WERI-Rb-1 (cell line): ENCODE results near the gene MARS1.

ENCODE experiments used
- DNase-seq: peaks from one replicate; pipeline ENCODE4 v3.0.0-alpha.2; 2020
- H3K27ac ChIP-seq: fragments of 250-450 bp; sonication (Bioruptor Pico); 2 replicates; pipeline ENCODE4 v1.5.1; 2020; ENCODE audit warnings: mild to moderate bottlenecking, moderate library complexity
- H3K27me3 ChIP-seq: fragments of 250-450 bp; sonication (Bioruptor Pico); 2 replicates; pipeline ENCODE4 v1.5.1; 2021; ENCODE audit warnings: mild to moderate bottlenecking, low read depth, moderate library complexity; ENCODE audit not compliant: insufficient read depth, severe bottlenecking
- H3K36me3 ChIP-seq: fragments of 250-450 bp; sonication (Bioruptor Pico); 2 replicates; pipeline ENCODE4 v1.5.1; 2020; ENCODE audit warnings: mild to moderate bottlenecking, moderate library complexity
- H3K4me3 ChIP-seq: 2 replicates; pipeline ENCODE4 v1.5.1; 2011; ENCODE audit warnings: low read depth, mild to moderate bottlenecking, control low read depth, low read length
- H3K9me3 ChIP-seq: fragments of 250-450 bp; sonication (Bioruptor Pico); 2 replicates; pipeline ENCODE4 v1.5.1; 2021; ENCODE audit warnings: mild to moderate bottlenecking, moderate library complexity; ENCODE audit not compliant: severe bottlenecking
- TF ChIP-seq, protein P1 (sequence below): IDR thresholded peaks from 2 replicates; pipeline ENCODE4 v1.5.1; 2011; ENCODE audit warnings: low read depth, mild to moderate bottlenecking, control low read depth, inconsistent platforms, low read length

MARS1 gene

DNA sequence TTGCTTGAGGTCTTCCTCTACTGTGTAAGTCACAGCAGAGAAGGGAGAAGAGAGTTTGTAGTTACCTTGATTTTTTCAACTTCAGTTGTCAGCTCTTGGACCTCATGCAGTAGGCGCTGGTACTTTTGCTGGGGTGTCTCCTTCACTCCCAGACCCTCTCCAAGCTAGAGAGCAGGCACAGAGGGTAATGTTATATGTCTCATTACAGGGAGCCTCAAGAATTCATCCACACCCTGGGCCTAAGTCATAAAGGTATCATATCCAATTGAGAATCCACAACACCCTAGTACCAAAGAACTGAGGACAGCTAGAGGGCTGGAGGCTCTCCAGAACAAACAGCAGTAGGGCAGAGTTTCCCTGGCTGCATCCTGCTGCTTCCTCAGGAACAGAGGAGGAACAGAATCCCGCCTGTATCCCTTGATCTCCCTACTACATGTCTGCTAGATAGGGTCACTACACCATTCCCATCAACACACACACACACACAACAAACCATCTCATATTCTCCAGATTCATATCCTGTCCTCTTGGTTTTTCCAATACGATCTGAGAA lies 47.2 kb downstream of the MARS1 start:
- TF ChIP-seq, protein P1, sequence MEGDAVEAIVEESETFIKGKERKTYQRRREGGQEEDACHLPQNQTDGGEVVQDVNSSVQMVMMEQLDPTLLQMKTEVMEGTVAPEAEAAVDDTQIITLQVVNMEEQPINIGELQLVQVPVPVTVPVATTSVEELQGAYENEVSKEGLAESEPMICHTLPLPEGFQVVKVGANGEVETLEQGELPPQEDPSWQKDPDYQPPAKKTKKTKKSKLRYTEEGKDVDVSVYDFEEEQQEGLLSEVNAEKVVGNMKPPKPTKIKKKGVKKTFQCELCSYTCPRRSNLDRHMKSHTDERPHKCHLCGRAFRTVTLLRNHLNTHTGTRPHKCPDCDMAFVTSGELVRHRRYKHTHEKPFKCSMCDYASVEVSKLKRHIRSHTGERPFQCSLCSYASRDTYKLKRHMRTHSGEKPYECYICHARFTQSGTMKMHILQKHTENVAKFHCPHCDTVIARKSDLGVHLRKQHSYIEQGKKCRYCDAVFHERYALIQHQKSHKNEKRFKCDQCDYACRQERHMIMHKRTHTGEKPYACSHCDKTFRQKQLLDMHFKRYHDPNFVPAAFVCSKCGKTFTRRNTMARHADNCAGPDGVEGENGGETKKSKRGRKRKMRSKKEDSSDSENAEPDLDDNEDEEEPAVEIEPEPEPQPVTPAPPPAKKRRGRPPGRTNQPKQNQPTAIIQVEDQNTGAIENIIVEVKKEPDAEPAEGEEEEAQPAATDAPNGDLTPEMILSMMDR: no peak
- Histone ChIP-seq H3K4me3 (no peak overlapping the region), H3K27me3 (no peaks in the 10 kb centered on the region), H3K36me3 (peaks cover 86% of the 10 kb centered on the region), H3K9me3 (no peaks in the 10 kb centered on the region), H3K27ac (no peak overlapping the region)
- DNase-seq: no peak

DNA sequence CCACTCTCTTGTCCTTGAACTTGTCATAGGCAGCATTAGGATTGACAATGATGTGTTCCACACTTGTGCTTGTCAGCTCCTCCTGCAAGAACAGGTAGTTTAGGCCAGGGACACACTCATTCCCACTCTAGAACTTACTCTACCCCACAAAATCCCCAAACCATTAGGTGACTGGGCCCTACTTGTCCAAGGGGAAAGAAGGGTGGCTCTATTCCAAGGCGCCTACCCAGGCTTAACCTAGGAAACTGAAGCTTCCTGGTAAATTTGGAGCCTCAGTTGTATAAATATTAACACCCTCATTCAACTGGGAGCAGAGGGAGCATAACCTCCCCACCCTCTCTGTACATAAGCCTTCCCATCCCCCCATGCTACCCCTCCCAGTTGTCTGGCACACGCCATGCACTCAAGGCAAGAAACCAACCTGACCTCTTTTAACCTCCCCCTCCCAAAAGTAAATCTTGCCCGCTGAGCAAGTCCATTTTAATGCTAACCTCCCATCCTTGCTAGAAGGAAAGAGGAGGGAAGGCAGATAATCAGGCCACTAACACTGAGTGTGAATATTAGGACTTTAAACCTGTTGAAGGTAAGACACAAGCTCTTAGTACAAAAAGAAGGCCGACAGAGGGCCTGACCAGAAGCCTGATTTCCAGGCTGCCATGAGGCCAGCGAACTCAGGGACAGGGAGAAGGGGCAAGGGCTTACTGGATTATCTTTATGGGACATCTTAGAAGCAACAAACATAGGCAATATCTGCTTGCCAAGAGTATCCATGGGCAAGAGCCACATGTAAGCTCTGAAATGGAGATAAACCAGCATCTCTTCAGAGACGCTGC lies 48.1 kb downstream of the MARS1 start:
- no peak for DNase-seq
- TF ChIP-seq, protein P1: no peak
- H3K36me3 ChIP-seq: peaks cover 80% of the 10 kb centered on the region
- no peaks in the 10 kb centered on the region for H3K27me3 ChIP-seq
- H3K27ac ChIP-seq: no peak overlapping the region
- no peaks in the 10 kb centered on the region for H3K9me3 ChIP-seq
- H3K4me3 ChIP-seq: no peak overlapping the region

DNA sequence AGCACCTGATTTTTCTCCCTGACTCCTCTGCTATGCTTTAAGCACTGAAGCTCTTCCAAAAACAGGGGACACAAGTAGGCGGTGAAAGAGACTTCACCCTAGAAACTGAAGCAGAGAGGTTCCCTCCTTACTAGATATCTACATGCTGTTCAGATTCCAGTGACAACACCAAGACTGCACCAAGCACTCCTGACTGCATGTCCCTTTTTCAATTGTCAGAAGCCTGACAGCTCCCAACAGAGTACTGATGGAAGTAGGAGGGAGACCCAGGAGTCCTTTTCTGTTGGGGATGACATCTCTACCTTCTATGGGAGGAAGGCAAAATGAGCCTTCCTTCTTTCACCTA lies 48.7 kb downstream of the MARS1 start:
- H3K36me3 ChIP-seq: peaks cover 79% of the 10 kb centered on the region
- TF ChIP-seq, protein P1: no peak
- H3K4me3 ChIP-seq: no peak overlapping the region
- H3K9me3 ChIP-seq: no peaks in the 10 kb centered on the region
- no peak for DNase-seq
- no peak overlapping the region for H3K27ac ChIP-seq
- H3K27me3 ChIP-seq: no peaks in the 10 kb centered on the region

DNA sequence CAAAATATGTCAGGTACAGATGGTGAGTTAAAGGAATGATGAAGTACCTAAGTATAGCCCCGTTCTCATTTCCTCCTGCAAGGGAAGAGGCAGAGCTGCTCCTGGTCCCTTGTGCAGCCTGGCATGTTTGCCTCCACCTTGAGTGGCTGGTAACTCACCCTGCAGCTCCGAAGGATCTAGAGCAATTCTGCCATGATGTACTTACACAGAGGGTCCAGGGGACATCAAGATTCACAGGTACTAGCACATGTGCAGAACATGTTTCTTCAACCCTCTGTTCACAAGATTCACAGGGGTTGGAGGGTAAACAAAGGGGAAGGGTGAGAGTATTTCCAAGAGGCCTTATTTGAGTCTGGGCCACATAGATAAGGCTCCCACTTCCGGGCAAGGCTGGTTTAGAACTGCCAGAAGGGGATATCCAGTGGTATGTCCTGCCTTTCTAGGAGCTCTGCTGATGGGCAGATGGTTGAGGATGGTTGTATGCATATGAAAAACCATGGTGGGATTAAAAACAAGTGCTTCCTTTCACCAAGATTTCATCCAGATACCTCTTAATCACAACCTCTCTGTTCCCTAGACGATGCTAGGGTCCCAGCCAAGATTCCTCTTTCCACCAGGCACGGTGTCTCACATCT lies 51.4 kb downstream of the MARS1 start:
- DNase-seq: no peak
- TF ChIP-seq, protein P1: no peak
- H3K27ac ChIP-seq: no peak overlapping the region
- peaks cover 64% of the 10 kb centered on the region for H3K36me3 ChIP-seq
- H3K4me3 ChIP-seq: no peak overlapping the region
- no peaks in the 10 kb centered on the region for H3K27me3 ChIP-seq
- H3K9me3 ChIP-seq: no peaks in the 10 kb centered on the region

DNA sequence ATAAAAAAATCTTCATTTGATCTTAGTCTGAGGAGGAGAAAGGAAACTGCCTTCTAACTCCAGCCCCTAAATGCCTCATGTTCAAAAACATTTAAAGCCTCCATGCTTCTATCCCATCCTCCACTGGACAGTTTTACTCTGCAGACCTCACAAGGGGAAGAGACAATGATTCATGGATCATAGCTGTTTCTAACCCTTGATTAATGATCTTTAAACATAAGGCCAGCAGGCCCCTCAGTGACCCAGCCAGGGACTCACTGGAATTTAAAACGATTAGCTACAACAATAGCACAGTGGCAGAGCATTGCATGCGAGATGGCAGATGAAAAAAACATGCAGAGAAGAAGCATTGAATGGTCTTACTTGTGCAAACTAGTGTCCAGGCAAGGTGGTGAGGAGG lies 53.1 kb downstream of the MARS1 start:
- DNase-seq: peak; percentile 38
- no peaks in the 10 kb centered on the region for H3K27me3 ChIP-seq
- no peak overlapping the region for H3K4me3 ChIP-seq
- no peaks in the 10 kb centered on the region for H3K9me3 ChIP-seq
- H3K36me3 ChIP-seq: peaks cover 57% of the 10 kb centered on the region
- peak overlapping the region; percentile 51 for H3K27ac ChIP-seq
- TF ChIP-seq, protein P1: no peak
